Heart left ventricle (tissue), 16 donors: ENCODE measurements around the gene SLC7A11. TPM values are rescaled to one million over a fixed set of nuclear protein-coding genes. Genes with fewer than 3 reads are reported as not detected.

ENCODE experiments used
- ATAC-seq, 4 donors: fragments of 200-7000 bp; cut with Tn5 transposase; one replicate each; pipeline ENCODE4 v1.9.1; 2020 to 2022; ENCODE audit warnings: moderate library complexity in 4 of 4, mild to moderate bottlenecking in 3 of 4, moderate number of reproducible peaks in 1 of 4
- DNase-seq, 5 donors: peaks; one replicate each; pipeline ENCODE4 v3.0.0-alpha.2; 2020
- H3K27ac ChIP-seq, 12 donors: fragments of 200-600 bp; sonication (generic) in 4 of 12; one replicate each; pipeline versions ENCODE4 v1.5.0 to v1.8.0; 2016 to 2022; ENCODE audit warnings: mild to moderate bottlenecking in 2 of 12
- H3K27me3 ChIP-seq, 9 donors: fragments of 200-600 bp; sonication (generic) in 2 of 9; one replicate each; pipeline versions ENCODE4 v1.5.1 to v1.8.0; 2016 to 2022; ENCODE audit warnings: mild to moderate bottlenecking in 3 of 9
- H3K36me3 ChIP-seq, 9 donors: fragments of 200-600 bp; sonication (generic) in 2 of 9; one replicate each; pipeline versions ENCODE4 v1.5.0 to v1.8.0; 2018 to 2022; ENCODE audit warnings: mild to moderate bottlenecking in 2 of 9
- H3K4me1 ChIP-seq, 12 donors: fragments of 200-600 bp; sonication (generic) in 4 of 12; one replicate each; pipeline versions ENCODE4 v1.5.0 to v1.8.0; 2016 to 2022; ENCODE audit warnings: mild to moderate bottlenecking in 3 of 12
- H3K4me3 ChIP-seq, 12 donors: fragments of 200-600 bp; sonication (generic) in 4 of 12; one replicate each; pipeline versions ENCODE4 v1.5.0 to v1.8.0; 2017 to 2022; ENCODE audit warnings: mild to moderate bottlenecking in 9 of 12, moderate library complexity in 4 of 12
- H3K9me3 ChIP-seq, 12 donors: fragments of 200-600 bp; sonication (generic) in 4 of 12; one replicate each; pipeline versions ENCODE4 v1.5.0 to v1.8.0; 2016 to 2022; ENCODE audit warnings: mild to moderate bottlenecking in 1 of 12
- POLR2A ChIP-seq, 2 donors: fragments of 450-650 bp; IDR thresholded peaks; one replicate each; pipeline ENCODE4 v1.6.1; 2017; ENCODE audit warnings: antibody characterized with exemption in 2 of 2, mild to moderate bottlenecking in 2 of 2, moderate library complexity in 2 of 2
- WGBS, 4 donors: extraction: QIAGEN DNeasy Blood & Tissue Kit in 2 of 4; methylation state at CpG; one replicate each; pipeline versions ENCODE4 v1.1.5 to v1.1.7; 2013 to 2018; 5-methylcytosine and 5-hydroxymethylcytosine counted together
- intact Hi-C, 10 donors: fragments of 100-400 bp; cut with DNase I; formaldehyde crosslinking; loops; one replicate each; pipeline versions ENCODE4 v1.11.1 to v1.14.2; 2022
- polyA plus RNA-seq, 2 donors: library from polyadenylated mRNA; stranded (reverse); fragments of 200-250 nt; gene quantifications; one replicate each; pipeline ENCODE4 v1.2.3, GENCODE V29; 2013
- total RNA-seq, 9 donors: library from RNA; depleted of rRNA in 2 of 9; stranded (reverse); fragments of >200 nt in 2 of 9; fragmentation: NEBNext Ultra II Directional in 3 of 9; extraction: Animal tissue kit (Norgen Biotek cat#: 25700) in 3 of 9; gene quantifications; one replicate each; pipeline versions ENCODE4 v1.1.0 to v1.2.4, GENCODE V29; 2016 to 2023
- TF ChIP-seq, protein P1 (sequence below), 12 donors: fragments of 200-600 bp; sonication (generic) in 4 of 12; IDR thresholded peaks; one replicate each; pipeline versions ENCODE4 v1.5.0 to v1.8.0; 2018 to 2022; ENCODE audit warnings: antibody characterized with exemption in 12 of 12, mild to moderate bottlenecking in 5 of 12
- donor health status: ischemic (EF 13 %, LVEDD 7.1; RV severe dilation, severe dysfunction).
- donor health status: healthy with polysubstance abuse.
- donor health status: DM: no; HTN: yes; CAD: no.
- donor health status: DM: no; HTN: no; CAD: no.
- donor health status: ischemic (EF 25% LVEDD 6.9; RV normal size, moderate dysfunction).
- donor health status: ischemic (EF 25% LVEDD 5.7; RV mildly dilated, moderate dysfunction).
- donor health status: healthy.
- donor health status: DM: yes; HTN: yes; CAD: no.
- donor health status: ischemic (EF 35%, LVEDD 5.7; RV mildly dilated, moderate dysfunction).
- donor health status: nonischemic (EF 11% LVEDD 7.7; RV severe dilation, severe dysfunction).
- donor health status: DM: yes; HTN: yes; CAD: no.
- donor health status: PGD.
- donor health status: ischemic (EF 29% LVEDD 5.4; RV normal size, mild dysfunction).
- donor health status: nonischemic (EF 23%, LVEDD 6.1; RV moderate dilation, normal function).

SLC7A11 gene
- total and polyA plus RNA-seq, 11 donors: 0.04 to 1.0 (median 0.11) TPM; not detected in 1

GRCh38 chr4:138181287-138181686 lies 60.9 kb downstream of the SLC7A11 start:
- Histone ChIP-seq H3K4me1 (peaks cover 0 to 18% (median 1%) of the 10 kb centered on the region in 12 donors), H3K36me3 (no peaks in the 10 kb centered on the region), H3K4me3 (no peak overlapping the region), H3K9me3 (no peaks in the 10 kb centered on the region), H3K27me3 (no peaks in the 10 kb centered on the region), H3K27ac (peak overlapping the region in 2 of 12 donors; percentile 44 to 57)
- TF ChIP-seq, protein P1, sequence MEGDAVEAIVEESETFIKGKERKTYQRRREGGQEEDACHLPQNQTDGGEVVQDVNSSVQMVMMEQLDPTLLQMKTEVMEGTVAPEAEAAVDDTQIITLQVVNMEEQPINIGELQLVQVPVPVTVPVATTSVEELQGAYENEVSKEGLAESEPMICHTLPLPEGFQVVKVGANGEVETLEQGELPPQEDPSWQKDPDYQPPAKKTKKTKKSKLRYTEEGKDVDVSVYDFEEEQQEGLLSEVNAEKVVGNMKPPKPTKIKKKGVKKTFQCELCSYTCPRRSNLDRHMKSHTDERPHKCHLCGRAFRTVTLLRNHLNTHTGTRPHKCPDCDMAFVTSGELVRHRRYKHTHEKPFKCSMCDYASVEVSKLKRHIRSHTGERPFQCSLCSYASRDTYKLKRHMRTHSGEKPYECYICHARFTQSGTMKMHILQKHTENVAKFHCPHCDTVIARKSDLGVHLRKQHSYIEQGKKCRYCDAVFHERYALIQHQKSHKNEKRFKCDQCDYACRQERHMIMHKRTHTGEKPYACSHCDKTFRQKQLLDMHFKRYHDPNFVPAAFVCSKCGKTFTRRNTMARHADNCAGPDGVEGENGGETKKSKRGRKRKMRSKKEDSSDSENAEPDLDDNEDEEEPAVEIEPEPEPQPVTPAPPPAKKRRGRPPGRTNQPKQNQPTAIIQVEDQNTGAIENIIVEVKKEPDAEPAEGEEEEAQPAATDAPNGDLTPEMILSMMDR (IDR thresholded peaks at IDR 0.05): no peak
- TF ChIP-seq POLR2A (IDR thresholded peaks at IDR 0.05): no peak
- DNase-seq: peak in 1 of 5 donors; percentile 54
- 16 to 36% (median 28%) methylated on average over 6 of the region's 6 CpGs for WGBS, 4 donors
- intact Hi-C loops: loop anchor here (2.0 to 10.0 kb wide), 13 partner anchors 86 to 1059 kb away; no protein-coding TSS in a partner anchor
- peak; percentile 79 to 93 (median 89) for ATAC-seq

- Histone ChIP-seq H3K4me1 (peaks cover 0 to 31% (median 4%) of the 10 kb centered on the region in 12 donors), H3K27ac (no peak overlapping the region), H3K27me3 (no peaks in the 10 kb centered on the region), H3K4me3 (no peak overlapping the region), H3K36me3 (no peaks in the 10 kb centered on the region), H3K9me3 (no peaks in the 10 kb centered on the region)
- ATAC-seq: no peak
- TF ChIP-seq POLR2A (IDR thresholded peaks at IDR 0.05): no peak
- TF ChIP-seq, protein P1 (IDR thresholded peaks at IDR 0.05): no peak
- no peak for DNase-seq
- 74 to 81% (median 76%) methylated on average over 5 of the region's 5 CpGs for WGBS, 4 donors
- intact Hi-C loops: loop anchor here in 1 of 10 donors (5.0 kb wide), 1 partner anchor 86 kb away; no protein-coding TSS in a partner anchor
Measured at GRCh38 chr4:138178566-138178965, 63.6 kb downstream of the SLC7A11 start.

DNA sequence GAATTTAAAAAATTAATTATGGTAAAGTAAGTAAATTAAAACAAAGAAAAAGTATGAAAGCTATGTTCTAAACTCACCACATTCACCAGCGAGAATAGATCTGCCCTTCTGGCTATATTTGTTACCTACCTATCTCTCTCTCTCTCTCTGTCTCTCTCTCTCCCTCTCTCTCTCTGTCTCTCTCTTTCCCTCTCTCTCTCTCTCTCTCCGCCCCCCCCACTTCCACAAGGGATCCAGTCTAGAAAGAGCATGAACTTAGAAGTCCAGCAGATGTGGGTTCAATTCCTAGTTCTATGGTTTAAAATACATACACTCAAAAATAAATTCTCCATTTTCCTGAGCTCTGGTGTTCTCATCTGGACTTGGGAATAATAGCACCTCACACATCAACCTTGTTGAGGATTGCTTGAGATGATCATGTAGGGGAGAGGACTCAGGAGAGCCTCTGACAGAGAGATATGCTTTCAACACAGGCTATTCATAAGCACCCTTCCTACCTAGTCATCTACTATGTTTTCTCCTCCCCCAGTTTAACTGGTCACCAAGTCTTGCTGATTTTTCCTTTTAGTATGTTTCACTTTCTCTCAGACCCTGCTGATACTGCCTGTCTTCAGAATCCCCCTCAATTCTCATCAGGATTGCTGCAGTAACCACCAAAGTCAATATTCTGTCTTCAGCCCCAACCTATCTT lies 64.7 kb downstream of the SLC7A11 start:
- WGBS, 4 donors: 84 to 93% (median 92%) methylated on average over 2 of the region's 2 CpGs
- no peak for ATAC-seq
- intact Hi-C loops: loop anchor here in 1 of 10 donors (5.0 kb wide), 1 partner anchor 85 kb away; no protein-coding TSS in a partner anchor

More for the DNA sequence above, 64.7 kb downstream of the SLC7A11 start:
- no peaks in the 10 kb centered on the region for H3K36me3 ChIP-seq
- no peak for TF ChIP-seq POLR2A (IDR thresholded peaks at IDR 0.05)
- TF ChIP-seq, protein P1 (IDR thresholded peaks at IDR 0.05): no peak
- H3K27ac ChIP-seq: no peak overlapping the region
- no peaks in the 10 kb centered on the region for H3K9me3 ChIP-seq
- H3K4me3 ChIP-seq: no peak overlapping the region
- no peaks in the 10 kb centered on the region for H3K27me3 ChIP-seq
- DNase-seq: no peak
- peaks cover 0 to 23% (median 1%) of the 10 kb centered on the region in 12 donors for H3K4me1 ChIP-seq
